ENCODE measurements around the gene GLTP. TPM values are rescaled to one million over a fixed set of nuclear protein-coding genes. Genes with fewer than 3 reads are reported as not detected.

The GLTP gene
- total RNA-seq, 3 donors from 2014 or later, result 38.2 to 53.1 (median 40.1) TPM

GRCh38 chr12:109814600-109815150, 65.7 kb downstream of the GLTP start:
- intact Hi-C loops (cut with DNase I; ENCODE audit: low total_unique reads), result no loop called here

DNA sequence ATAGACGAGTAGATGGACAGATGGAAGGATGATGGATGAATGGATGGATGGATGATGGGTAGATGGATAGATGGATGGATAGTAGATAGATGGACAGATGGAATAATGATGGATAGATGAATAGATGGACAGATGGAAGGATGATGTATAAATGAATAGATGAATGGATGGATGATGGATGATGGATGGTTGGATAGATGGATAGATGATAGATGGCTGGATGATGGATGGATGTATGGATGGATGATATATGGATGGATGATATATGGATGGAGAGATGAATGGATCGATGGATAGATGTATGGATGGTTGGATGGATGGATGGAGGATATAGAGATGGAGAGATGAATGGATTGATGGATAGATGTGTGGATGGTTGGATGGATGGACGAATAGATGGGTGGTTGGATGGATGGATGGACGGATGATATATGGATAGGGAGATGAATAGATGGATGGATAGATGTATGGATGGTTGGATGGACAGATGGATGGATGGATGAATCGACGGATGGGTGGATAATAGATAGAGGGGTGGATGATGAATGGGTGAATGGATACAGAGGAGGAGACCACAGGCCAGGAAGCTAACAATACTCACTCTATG, 66.4 kb downstream of the GLTP start:
- Histone ChIP-seq H3K27ac (no peak overlapping the region), H3K36me3 (no peaks in the 10 kb centered on the region), H3K27me3 (no peaks in the 10 kb centered on the region), H3K4me3 (no peak overlapping the region), H3K4me1 (no peaks in the 10 kb centered on the region), H3K9me3 (no peaks in the 10 kb centered on the region)
- TF ChIP-seq POLR2A (IDR thresholded peaks at IDR 0.05) (no peak), POLR2AphosphoS5 (IDR thresholded peaks at IDR 0.05) (no peak)
- TF ChIP-seq, protein P1, sequence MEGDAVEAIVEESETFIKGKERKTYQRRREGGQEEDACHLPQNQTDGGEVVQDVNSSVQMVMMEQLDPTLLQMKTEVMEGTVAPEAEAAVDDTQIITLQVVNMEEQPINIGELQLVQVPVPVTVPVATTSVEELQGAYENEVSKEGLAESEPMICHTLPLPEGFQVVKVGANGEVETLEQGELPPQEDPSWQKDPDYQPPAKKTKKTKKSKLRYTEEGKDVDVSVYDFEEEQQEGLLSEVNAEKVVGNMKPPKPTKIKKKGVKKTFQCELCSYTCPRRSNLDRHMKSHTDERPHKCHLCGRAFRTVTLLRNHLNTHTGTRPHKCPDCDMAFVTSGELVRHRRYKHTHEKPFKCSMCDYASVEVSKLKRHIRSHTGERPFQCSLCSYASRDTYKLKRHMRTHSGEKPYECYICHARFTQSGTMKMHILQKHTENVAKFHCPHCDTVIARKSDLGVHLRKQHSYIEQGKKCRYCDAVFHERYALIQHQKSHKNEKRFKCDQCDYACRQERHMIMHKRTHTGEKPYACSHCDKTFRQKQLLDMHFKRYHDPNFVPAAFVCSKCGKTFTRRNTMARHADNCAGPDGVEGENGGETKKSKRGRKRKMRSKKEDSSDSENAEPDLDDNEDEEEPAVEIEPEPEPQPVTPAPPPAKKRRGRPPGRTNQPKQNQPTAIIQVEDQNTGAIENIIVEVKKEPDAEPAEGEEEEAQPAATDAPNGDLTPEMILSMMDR (IDR thresholded peaks at IDR 0.05), result no peak
- intact Hi-C loops (cut with DNase I; ENCODE audit: low total_unique reads), result no loop called here
- DNase-seq (ENCODE audit: low spot score in 2 of 2), result no peak

More at GRCh38 chr12:109814600-109815150, 65.7 kb downstream of the GLTP start:
- TF ChIP-seq POLR2A (IDR thresholded peaks at IDR 0.05), result no peak
- TF ChIP-seq, protein P1 (IDR thresholded peaks at IDR 0.05), result no peak
- TF ChIP-seq POLR2AphosphoS5 (IDR thresholded peaks at IDR 0.05), result no peak
- Histone ChIP-seq H3K9me3 (no peaks in the 10 kb centered on the region), H3K27me3 (no peaks in the 10 kb centered on the region), H3K4me1 (peaks cover 0 to under 1% of the 10 kb centered on the region in 2 donors), H3K36me3 (no peaks in the 10 kb centered on the region), H3K27ac (no peak overlapping the region), H3K4me3 (no peak overlapping the region)
- no peak for DNase-seq (ENCODE audit: low spot score in 2 of 2)

- TF ChIP-seq POLR2AphosphoS5 (IDR thresholded peaks at IDR 0.05) (no peak), POLR2A (IDR thresholded peaks at IDR 0.05) (no peak)
- TF ChIP-seq, protein P1 (IDR thresholded peaks at IDR 0.05), result no peak
- H3K4me1 ChIP-seq, result no peaks in the 10 kb centered on the region
- no peak overlapping the region for H3K27ac ChIP-seq
- no peaks in the 10 kb centered on the region for H3K36me3 ChIP-seq
- H3K9me3 ChIP-seq, result no peaks in the 10 kb centered on the region
- no peak for DNase-seq (ENCODE audit: low spot score in 2 of 2)
- H3K27me3 ChIP-seq, result no peaks in the 10 kb centered on the region
- no peak overlapping the region for H3K4me3 ChIP-seq
- intact Hi-C loops (cut with DNase I; ENCODE audit: low total_unique reads), result no loop called here
Measured at GRCh38 chr12:109811624-109811995, 68.7 kb downstream of the GLTP start.

DNA sequence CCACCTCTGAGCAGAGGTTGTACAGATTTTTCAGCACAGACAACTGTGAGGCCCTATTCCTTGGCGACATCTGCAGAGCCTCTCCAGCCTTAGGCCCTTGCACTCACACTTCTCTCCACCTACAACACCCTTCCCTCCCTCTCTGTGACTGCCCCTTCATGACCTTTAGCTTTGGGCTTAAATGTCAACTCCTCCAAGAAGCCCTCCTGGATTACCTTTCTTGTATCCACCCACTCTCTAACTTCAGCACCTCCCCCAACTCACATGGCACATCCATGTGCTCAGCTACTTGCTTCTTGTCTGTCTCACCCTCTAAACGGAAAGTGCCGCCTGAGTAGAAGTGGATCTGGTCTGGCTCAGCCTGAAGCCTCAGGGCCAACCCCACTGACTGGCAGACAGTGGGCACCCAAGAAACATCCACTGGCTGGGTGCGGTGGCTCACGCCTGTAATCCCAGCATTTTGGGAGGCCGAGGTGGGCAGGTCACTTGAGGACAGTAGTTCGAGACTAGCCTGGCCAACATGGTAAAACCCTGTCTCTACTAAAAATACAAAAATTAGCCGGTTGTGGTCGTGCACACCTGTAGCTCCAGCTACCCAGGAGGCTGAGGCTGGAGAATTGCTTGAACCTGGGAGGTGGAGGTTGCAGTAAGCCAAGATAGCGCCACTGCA, 69.3 kb downstream of the GLTP start:
- Histone ChIP-seq H3K4me3 (no peak overlapping the region), H3K4me1 (no peaks in the 10 kb centered on the region), H3K27me3 (no peaks in the 10 kb centered on the region), H3K9me3 (no peaks in the 10 kb centered on the region), H3K36me3 (no peaks in the 10 kb centered on the region), H3K27ac (no peak overlapping the region)
- DNase-seq (ENCODE audit: low spot score in 2 of 2), result no peak
- intact Hi-C loops (cut with DNase I; ENCODE audit: low total_unique reads), result no loop called here
- TF ChIP-seq, protein P1 (IDR thresholded peaks at IDR 0.05), result no peak
- no peak for TF ChIP-seq POLR2AphosphoS5 (IDR thresholded peaks at IDR 0.05)
- no peak for TF ChIP-seq POLR2A (IDR thresholded peaks at IDR 0.05)
